ENCODE data around the gene HOXC4. TPM values are rescaled to one million over a fixed set of nuclear protein-coding genes. Genes with fewer than 3 reads are reported as not detected.

Gene HOXC4
- total and polyA plus RNA-seq, 11 donors = 0.06 to 1.2 (median 0.25) TPM; not detected in 7

DNA sequence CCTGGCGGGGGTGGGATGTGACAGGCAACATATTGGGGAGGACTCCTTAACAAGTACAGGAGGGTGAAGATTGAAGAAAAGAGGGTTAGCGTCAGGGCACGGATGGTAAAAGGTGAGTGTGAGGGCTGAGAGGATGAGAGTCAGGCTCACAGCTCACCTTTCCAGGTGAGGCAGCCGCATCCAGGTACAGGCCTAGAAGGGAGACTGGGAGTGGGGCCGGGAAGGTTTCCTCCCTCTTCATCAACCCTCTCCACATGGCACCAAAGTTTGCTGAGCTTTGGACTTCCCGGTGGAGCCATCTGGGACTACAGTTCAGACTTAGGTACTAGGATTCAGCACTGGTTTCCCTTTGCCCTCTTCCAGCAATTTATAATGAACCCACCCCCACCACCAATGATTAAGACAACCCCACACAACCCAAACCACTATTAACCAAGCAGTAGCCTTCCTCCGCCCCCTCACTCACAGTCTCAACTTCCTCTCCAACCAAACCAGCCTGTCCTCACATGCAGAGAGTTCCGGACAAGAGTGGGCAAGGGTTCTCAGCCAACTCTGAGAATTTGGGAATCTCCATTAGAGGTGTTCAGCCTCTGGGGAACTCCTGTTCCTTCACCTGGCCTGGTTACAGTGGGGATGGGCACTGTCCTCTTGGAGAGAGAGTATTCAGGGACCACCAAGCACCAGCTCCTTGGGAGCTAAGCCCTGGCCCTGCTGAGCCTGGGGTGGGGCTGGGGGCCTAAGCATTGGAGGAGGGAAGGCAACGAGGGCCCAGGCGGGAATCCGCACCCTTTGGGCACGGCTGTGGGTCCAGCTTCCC, 2.4 kb upstream of the HOXC4 start:
- peaks cover 0 to 22% (median 4%) of the 10 kb centered on the region in 12 donors for H3K4me1 ChIP-seq
- intact Hi-C loops (cut with DNase I) = no loop called here

DNA sequence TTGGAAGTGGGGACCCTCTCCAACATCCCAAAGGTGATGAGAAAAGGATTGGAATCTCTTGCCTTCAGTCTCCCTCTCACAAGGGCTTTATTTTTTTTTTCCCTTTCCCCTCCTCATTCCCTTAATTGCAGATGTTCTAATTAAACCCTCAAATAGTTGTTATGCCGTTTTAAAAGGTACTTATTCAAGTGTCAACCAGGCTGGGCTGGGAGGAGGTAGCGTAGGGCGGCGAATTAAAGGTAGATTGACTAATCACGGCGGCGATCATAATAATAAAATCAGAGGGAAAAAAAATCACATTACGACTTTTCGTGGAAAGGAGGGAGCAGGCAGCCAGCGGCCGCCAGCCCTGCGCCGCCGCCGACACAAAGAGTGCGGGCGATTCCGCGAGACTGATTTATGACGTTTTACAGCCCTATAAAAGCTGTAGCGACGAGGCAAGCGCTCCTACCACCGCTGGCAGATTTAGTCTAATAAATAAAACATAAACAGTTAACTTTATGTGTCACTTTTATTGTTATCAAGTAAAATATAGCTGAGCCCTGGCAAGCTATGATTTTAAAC, 1.7 kb upstream of the HOXC4 start:
- H3K27me3 ChIP-seq = peaks cover 51 to 99% (median 94%) of the 10 kb centered on the region in 9 donors

More for the DNA sequence above, 2.4 kb upstream of the HOXC4 start:
- DNase-seq = no peak
- Histone ChIP-seq H3K9me3 (no peaks in the 10 kb centered on the region), H3K27me3 (peaks cover 57 to 99% (median 96%) of the 10 kb centered on the region in 9 donors), H3K4me3 (no peak overlapping the region), H3K36me3 (no peaks in the 10 kb centered on the region), H3K27ac (no peak overlapping the region)
- 8 to 20% (median 13%) methylated on average over 12 of the region's 12 CpGs for WGBS, 4 donors
- no peak for ATAC-seq
- TF ChIP-seq, protein P1, sequence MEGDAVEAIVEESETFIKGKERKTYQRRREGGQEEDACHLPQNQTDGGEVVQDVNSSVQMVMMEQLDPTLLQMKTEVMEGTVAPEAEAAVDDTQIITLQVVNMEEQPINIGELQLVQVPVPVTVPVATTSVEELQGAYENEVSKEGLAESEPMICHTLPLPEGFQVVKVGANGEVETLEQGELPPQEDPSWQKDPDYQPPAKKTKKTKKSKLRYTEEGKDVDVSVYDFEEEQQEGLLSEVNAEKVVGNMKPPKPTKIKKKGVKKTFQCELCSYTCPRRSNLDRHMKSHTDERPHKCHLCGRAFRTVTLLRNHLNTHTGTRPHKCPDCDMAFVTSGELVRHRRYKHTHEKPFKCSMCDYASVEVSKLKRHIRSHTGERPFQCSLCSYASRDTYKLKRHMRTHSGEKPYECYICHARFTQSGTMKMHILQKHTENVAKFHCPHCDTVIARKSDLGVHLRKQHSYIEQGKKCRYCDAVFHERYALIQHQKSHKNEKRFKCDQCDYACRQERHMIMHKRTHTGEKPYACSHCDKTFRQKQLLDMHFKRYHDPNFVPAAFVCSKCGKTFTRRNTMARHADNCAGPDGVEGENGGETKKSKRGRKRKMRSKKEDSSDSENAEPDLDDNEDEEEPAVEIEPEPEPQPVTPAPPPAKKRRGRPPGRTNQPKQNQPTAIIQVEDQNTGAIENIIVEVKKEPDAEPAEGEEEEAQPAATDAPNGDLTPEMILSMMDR (IDR thresholded peaks at IDR 0.05) = no peak
- TF ChIP-seq POLR2A (IDR thresholded peaks at IDR 0.05) = no peak

DNA sequence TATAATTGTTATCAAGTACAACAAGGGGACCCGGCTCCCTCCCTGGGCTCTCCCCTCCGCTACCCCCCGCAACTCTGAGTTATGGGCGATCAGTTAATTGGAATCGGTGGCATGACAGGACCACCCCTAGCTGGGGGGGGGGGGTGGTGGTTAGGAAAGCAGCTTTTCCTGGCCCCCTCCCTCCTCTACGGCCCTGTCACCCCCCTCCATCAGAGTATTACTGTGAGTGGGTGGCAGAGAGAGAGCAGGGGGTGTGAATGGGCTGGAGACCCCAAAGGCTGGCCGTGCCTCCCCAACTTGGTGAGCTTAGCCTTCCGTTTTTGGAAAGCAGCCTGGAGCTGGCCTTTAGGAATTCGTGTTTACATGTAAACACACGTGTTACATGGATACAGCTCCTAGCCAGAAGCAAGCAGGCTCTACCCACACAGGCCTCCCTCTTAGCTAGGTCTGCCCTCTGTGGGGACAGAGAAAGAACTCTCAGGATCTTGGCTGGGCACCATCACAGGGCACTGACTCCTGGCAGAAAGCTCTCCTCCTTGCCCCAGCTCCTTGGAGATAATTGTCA, 1.1 kb upstream of the HOXC4 start:
- H3K9me3 ChIP-seq = no peaks in the 10 kb centered on the region
- H3K36me3 ChIP-seq = no peaks in the 10 kb centered on the region
- H3K27ac ChIP-seq = peak overlapping the region in 1 of 12 donors; percentile 24
- H3K4me3 ChIP-seq = peak overlapping the region in 1 of 12 donors; percentile 55
- WGBS, 4 donors = 8 to 23% (median 11%) methylated on average over 9 to 10 of the region's 10 CpGs
- H3K27me3 ChIP-seq = peaks cover 46 to 99% (median 93%) of the 10 kb centered on the region in 9 donors
- intact Hi-C loops (cut with DNase I) = no loop called here
- H3K4me1 ChIP-seq = peaks cover 0 to 12% (median 1%) of the 10 kb centered on the region in 12 donors
- no peak for TF ChIP-seq POLR2A (IDR thresholded peaks at IDR 0.05)
- TF ChIP-seq, protein P1 (IDR thresholded peaks at IDR 0.05) = no peak
- peak in 2 of 4 donors; percentile 11 to 24 for ATAC-seq
- no peak for DNase-seq

More for the DNA sequence above, 1.7 kb upstream of the HOXC4 start:
- no peak overlapping the region for H3K27ac ChIP-seq
- no peaks in the 10 kb centered on the region for H3K36me3 ChIP-seq
- ATAC-seq (no peak), DNase-seq (no peak)
- no peak overlapping the region for H3K4me3 ChIP-seq
- H3K4me1 ChIP-seq = peaks cover 0 to 18% (median 4%) of the 10 kb centered on the region in 12 donors
- 7 to 23% (median 13%) methylated on average over 24 of the region's 24 CpGs for WGBS, 4 donors
- intact Hi-C loops (cut with DNase I) = no loop called here
- no peak for TF ChIP-seq POLR2A (IDR thresholded peaks at IDR 0.05)
- no peaks in the 10 kb centered on the region for H3K9me3 ChIP-seq

DNA sequence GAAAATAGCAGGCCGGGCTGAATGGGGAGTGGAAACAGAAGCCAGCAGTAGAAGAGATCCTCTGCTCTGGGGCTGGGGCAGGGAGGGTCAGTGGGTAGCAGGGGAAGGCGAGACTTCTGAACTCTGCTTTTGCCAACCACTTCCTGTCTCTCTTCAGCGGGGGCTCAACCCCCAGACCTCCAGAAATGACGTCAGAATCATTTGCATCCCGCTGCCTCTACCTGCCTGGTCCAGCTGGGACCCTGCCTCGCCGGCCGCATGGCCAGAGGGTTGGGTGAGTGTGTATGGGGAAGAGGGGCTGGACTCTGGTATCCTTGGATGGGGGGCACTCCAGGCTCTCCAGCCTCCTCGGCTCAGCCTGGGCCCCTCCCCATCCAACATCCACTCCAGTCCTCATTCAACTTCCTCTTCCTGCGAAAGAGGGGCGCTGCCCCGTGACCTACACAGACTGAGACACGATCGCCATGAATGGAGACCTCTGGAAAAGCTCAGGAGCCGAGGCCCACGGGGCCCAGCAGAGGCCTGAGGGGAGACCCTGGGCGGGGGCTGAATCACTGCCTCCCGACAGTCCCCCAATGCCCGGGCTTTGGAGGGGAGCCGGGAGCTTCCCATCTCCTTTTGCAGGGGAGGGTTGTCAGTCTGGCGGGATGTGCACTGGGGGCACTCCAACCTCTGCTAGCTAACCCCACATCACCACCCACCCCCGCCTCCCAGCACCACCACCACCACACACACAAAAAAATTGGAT, 458 bp upstream of the HOXC4 start:
- peak; percentile 13 to 44 (median 24) for ATAC-seq
- peaks cover 0 to 12% (median 1%) of the 10 kb centered on the region in 12 donors for H3K4me1 ChIP-seq
- TF ChIP-seq, protein P1 (IDR thresholded peaks at IDR 0.05) = no peak
- TF ChIP-seq POLR2A (IDR thresholded peaks at IDR 0.05) = no peak
- WGBS, 4 donors = 1 to 7% (median 4%) methylated on average over 20 to 22 of the region's 22 CpGs
- peak overlapping the region; percentile 9 to 55 (median 44) for H3K4me3 ChIP-seq
- intact Hi-C loops (cut with DNase I) = no loop called here
- peaks cover 43 to 99% (median 93%) of the 10 kb centered on the region in 9 donors for H3K27me3 ChIP-seq
- H3K27ac ChIP-seq = peak overlapping the region in 2 of 12 donors; percentile 22 to 24
- DNase-seq = no peak
- H3K9me3 ChIP-seq = no peaks in the 10 kb centered on the region
- H3K36me3 ChIP-seq = no peaks in the 10 kb centered on the region
